ENCODE results near the gene LPP. TPM values are rescaled to one million over a fixed set of nuclear protein-coding genes. Genes with fewer than 3 reads are reported as not detected.

The LPP gene
- total and polyA plus RNA-seq, 10 of the 15 experiments (the other 5 are each of a cell fraction or from before 2014, with no cell fraction given) = under 0.01 to 0.62 (median 0.03) TPM

- no peak for DNase-seq (ENCODE audit: low read depth, low spot score)
- no peak for ATAC-seq
- Histone ChIP-seq H3K27ac (ENCODE audit: control insufficient read depth, insufficient read depth) (no peak overlapping the region), H3K9ac (ENCODE audit: control insufficient read depth, insufficient read depth, low read length) (no peak overlapping the region), H3K79me2 (ENCODE audit: control insufficient read depth, insufficient read depth, low read length) (no peaks in the 10 kb centered on the region), H3K36me3 (ENCODE audit: control insufficient read depth in 2 of 2, insufficient read depth in 2 of 2, low read length in 1 of 2) (no peaks in the 10 kb centered on the region), H2AFZ (ENCODE audit: control insufficient read depth, low read depth, low read length) (no peak overlapping the region), H3K4me2 (ENCODE audit: control insufficient read depth, insufficient read depth) (no peak overlapping the region), H3K4me1 (ENCODE audit: control insufficient read depth, insufficient read depth, low read length) (peaks cover 6% of the 10 kb centered on the region; the same call in 1 of the 2 replicates), H3K9me3 (replicated peaks; ENCODE audit: control insufficient read depth, insufficient read depth, low read length) (no peaks in the 10 kb centered on the region; the same call in 2 of the 3 replicates), H4K20me1 (ENCODE audit: control insufficient read depth, insufficient read depth) (no peaks in the 10 kb centered on the region), H3K4me3 (no peak overlapping the region), H3K27me3 (replicated peaks in 1 of 2; ENCODE audit: control insufficient read depth in 2 of 2, insufficient read depth in 2 of 2, low read length in 1 of 2) (no peaks in the 10 kb centered on the region; a peak in 1 of 4 replicates)
- SMC1A ChIA-PET (ENCODE audit: uncharacterized antibody, unreplicated experiment) = no interaction called here
- POLR2A ChIA-PET = no interaction called here
- CTCF ChIA-PET = no interaction called here
- intact Hi-C loops (cut with micrococcal nuclease; ENCODE audit: unreplicated experiment) = no loop called here
- in situ Hi-C loops (cut with MboI) = no loop called here
- BruUV-seq (replicated peaks) = no TSS peak
- WGBS (ENCODE audit: insufficient coverage, insufficient replicate concordance, low lambda C conversion rate, missing lambda C conversion rate) = 44% methylated on average over 4 of the region's 4 CpGs
- RAD21 ChIA-PET (ENCODE audit: unreplicated experiment) = no interaction called here
- FAIRE-seq = no peak
- TF ChIP-seq NKRF (conservative IDR thresholded peaks at IDR 0.05) = no peak
- no peak for TF ChIP-seq SMAD5 (IDR thresholded peaks at IDR 0.05; ENCODE audit: low read depth)
- no peak for TF ChIP-seq FOS (IDR thresholded peaks at IDR 0.05; ENCODE audit: borderline replicate concordance, extremely low read depth, insufficient read length)
- no peak for TF ChIP-seq ZNF384 (IDR thresholded peaks at IDR 0.05; ENCODE audit: borderline replicate concordance, low read depth, low read length)
- no peak for TF ChIP-seq BCLAF1 (IDR thresholded peaks at IDR 0.05)
- TF ChIP-seq RAD51 (IDR thresholded peaks at IDR 0.05) = no peak
- TF ChIP-seq IKZF2 (IDR thresholded peaks at IDR 0.05) = no peak
- TF ChIP-seq CREM (IDR thresholded peaks at IDR 0.05; ENCODE audit: low read depth) = no peak
- no peak for TF ChIP-seq SREBF2 (IDR thresholded peaks at IDR 0.05; ENCODE audit: low read length)
- no peak for TF ChIP-seq MLLT1 (IDR thresholded peaks at IDR 0.05)
- TF ChIP-seq CBFB (IDR thresholded peaks at IDR 0.05; ENCODE audit: low read depth) = no peak
- no peak for TF ChIP-seq ZBTB40 (IDR thresholded peaks at IDR 0.05; ENCODE audit: borderline replicate concordance)
- no peak for TF ChIP-seq TAF1 (IDR thresholded peaks at IDR 0.05; ENCODE audit: borderline replicate concordance, low read depth, low read length)
- TF ChIP-seq WRNIP1 (IDR thresholded peaks at IDR 0.05; ENCODE audit: borderline replicate concordance, low read depth, low read length) = no peak
- no peak for TF ChIP-seq SMAD1 (IDR thresholded peaks at IDR 0.05; ENCODE audit: low read depth, partially characterized antibody)
Measured at GRCh38 chr3:188392076-188392475, 238.1 kb downstream of the LPP start.

Measured in GM12878 (cell line).